Fibroblast of villous mesenchyme (primary cell): Measurements from ENCODE around the gene SLC47A1. TPM values are rescaled to one million over a fixed set of nuclear protein-coding genes. Genes with fewer than 3 reads are reported as not detected.

Source experiments
- DNase-seq: peaks from one replicate; pipeline ENCODE4 v3.0.0-alpha.2; 2010; ENCODE audit warnings: low read depth
- H3K4me3 ChIP-seq: 2 replicates; pipeline ENCODE4 v1.5.1; 2011; ENCODE audit warnings: low read depth, mild to moderate bottlenecking, low read length
- CTCF ChIP-seq: IDR thresholded peaks from 2 replicates; pipeline ENCODE4 v1.5.1; 2012; ENCODE audit warnings: low read depth, mild to moderate bottlenecking, low read length; ENCODE audit not compliant: insufficient read depth
- total RNA-seq: library from RNA; depleted of rRNA; stranded (reverse); fragments of >200 nt; gene quantifications from 2 replicates; pipeline ENCODE4 v1.2.3, GENCODE V29; 2012

Gene SLC47A1
- total RNA-seq, 1 donor: 0.86 TPM

GRCh38 chr17:19539841-19540311 is 6.2 kb downstream of the SLC47A1 start:
- H3K4me3 ChIP-seq: no peak overlapping the region
- no peak for TF ChIP-seq CTCF
- no peak for DNase-seq

DNA sequence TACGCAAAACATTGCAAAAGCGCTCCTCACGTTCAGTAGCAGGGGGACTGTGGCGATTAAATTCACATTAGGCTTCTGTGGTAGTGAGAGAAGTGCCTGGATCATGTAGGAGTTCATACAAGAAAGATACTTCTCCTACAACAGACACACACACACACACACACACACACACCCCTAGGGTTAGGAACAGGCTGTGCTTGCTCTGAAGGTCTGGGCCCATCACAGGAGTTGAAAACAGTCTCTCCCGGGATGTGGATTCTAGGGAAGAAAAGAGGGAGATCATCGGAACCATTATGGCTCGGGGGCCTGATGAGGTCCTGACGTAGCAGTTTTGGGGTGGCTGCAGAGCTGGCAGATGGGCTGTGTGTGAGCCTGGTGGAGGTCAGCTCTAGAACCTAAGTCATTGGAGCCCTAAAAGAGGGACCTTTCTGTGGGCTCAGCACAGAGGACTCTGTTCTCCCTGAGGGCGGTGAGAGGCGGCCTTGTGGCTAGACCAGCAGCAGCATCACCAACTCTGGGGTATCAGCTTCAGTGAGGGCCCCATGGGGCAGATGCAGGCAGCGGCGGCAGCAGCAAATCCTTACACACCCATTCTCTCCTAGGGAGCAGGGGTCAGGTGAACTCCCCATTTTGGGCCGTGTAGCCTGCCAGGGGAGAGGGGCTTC is 7.2 kb downstream of the SLC47A1 start:
- TF ChIP-seq CTCF: no peak
- no peak for DNase-seq
- H3K4me3 ChIP-seq: no peak overlapping the region

GRCh38 chr17:19541445-19541844 is 7.8 kb downstream of the SLC47A1 start:
- TF ChIP-seq CTCF: no peak
- DNase-seq: no peak

DNA sequence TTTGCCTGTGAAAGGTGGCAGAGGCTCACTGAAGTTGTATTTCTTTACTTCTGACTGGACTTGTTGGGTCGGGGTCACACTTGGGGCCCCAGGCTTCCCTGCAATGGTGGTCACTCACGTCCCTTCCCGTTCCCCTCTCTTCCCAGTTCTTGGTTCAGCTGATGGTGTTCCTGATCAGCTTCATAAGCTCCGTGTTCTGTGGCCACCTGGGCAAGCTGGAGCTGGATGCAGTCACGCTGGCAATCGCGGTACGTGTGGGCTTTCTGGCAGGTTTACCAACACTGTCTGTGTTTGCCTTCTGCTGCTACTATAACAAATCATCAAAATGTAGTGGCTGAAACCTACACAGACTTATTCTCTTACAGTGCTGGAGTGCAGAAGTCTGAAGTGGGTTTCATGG is 8.6 kb downstream of the SLC47A1 start:
- no peak for TF ChIP-seq CTCF
- H3K4me3 ChIP-seq: no peak overlapping the region
- no peak for DNase-seq

More at GRCh38 chr17:19541445-19541844, 7.8 kb downstream of the SLC47A1 start:
- H3K4me3 ChIP-seq: no peak overlapping the region

DNA sequence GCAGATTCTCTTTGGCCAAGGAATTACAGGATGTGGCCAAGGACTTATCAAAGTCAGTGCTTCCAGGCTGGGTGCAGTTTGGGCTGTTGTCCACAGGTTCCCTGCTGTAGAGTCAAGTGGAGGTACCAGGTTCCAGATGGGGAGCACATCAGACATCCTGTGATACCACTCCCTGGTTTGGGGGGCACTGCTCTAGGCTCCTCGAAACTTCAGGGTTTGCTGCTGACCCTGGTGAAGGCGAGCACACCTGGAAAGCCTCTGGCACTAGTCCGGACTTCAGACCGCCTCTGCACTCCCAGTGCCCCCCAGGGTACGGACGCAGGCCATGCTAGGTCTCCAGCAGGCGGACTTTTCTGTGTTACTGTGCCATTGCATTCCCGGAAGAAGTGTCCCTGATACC is 10.7 kb downstream of the SLC47A1 start:
- no peak overlapping the region for H3K4me3 ChIP-seq
- DNase-seq: no peak
- no peak for TF ChIP-seq CTCF

GRCh38 chr17:19546289-19547065 is 12.8 kb downstream of the SLC47A1 start:
- peak; percentile 35 for TF ChIP-seq CTCF
- H3K4me3 ChIP-seq: no peak overlapping the region
- no peak for DNase-seq
